ENCODE results near the gene VSIR. TPM values are rescaled to one million over a fixed set of nuclear protein-coding genes. Genes with fewer than 3 reads are reported as not detected.

Gene VSIR
- total RNA-seq, 6 experiments from 2014 or later: 6.1 to 17.1 (median 10.1) TPM

GRCh38 chr10:71734797-71735196 is 38.5 kb downstream of the VSIR start:
- DNase-seq: no peak
- ATAC-seq: no peak
- Histone ChIP-seq H3K4me1 (no peaks in the 10 kb centered on the region), H3K27me3 (no peaks in the 10 kb centered on the region), H3K36me3 (no peaks in the 10 kb centered on the region), H3K27ac (no peak overlapping the region), H3K4me3 (no peak overlapping the region), H3K9me3 (no peaks in the 10 kb centered on the region)
- intact Hi-C loops (cut with DNase I): no loop called here
- no CpG with 5 or more reads among the region's 5 CpGs for WGBS (ENCODE audit: insufficient coverage, low coverage, low lambda C conversion rate, missing lambda C conversion rate)
- TF ChIP-seq CTCF (IDR thresholded peaks at IDR 0.05) (no peak), POLR2A (IDR thresholded peaks at IDR 0.05) (no peak)

DNA sequence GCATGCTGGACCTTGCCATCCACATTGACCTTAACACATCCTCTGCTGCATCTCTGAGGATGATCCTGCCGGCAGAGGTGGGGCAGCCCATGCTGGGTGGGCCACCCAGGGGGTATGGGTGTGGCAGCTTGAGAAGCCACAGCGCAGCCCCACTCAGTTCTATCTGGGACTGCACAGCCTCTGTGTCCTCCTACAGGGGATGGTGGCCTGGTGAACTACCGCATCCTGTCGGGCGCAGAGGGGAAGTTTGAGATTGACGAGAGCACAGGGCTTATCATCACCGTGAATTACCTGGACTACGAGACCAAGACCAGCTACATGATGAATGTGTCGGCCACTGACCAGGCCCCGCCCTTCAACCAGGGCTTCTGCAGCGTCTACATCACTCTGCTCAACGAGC is 41.5 kb downstream of the VSIR start:
- no CpG with 5 or more reads among the region's 12 CpGs for WGBS (ENCODE audit: insufficient coverage, low coverage, low lambda C conversion rate, missing lambda C conversion rate)
- peaks cover 0 to 6% (median 0%) of the 10 kb centered on the region in 4 donors for H3K4me1 ChIP-seq
- no peaks in the 10 kb centered on the region for H3K27me3 ChIP-seq

GRCh38 chr10:71729161-71729636 is 44.1 kb downstream of the VSIR start:
- Histone ChIP-seq H3K36me3 (no peaks in the 10 kb centered on the region), H3K27ac (peak overlapping the region in 2 of 3 donors; percentile 2 to 65), H3K4me3 (no peak overlapping the region), H3K4me1 (peaks cover 0 to 6% (median 0%) of the 10 kb centered on the region in 4 donors), H3K27me3 (no peaks in the 10 kb centered on the region), H3K9me3 (no peaks in the 10 kb centered on the region)
- intact Hi-C loops (cut with DNase I): no loop called here
- WGBS (ENCODE audit: insufficient coverage, low coverage, low lambda C conversion rate, missing lambda C conversion rate): 56% methylated on average over 6 of the region's 10 CpGs
- no peak for TF ChIP-seq POLR2A (IDR thresholded peaks at IDR 0.05)
- no peak for TF ChIP-seq CTCF (IDR thresholded peaks at IDR 0.05)
- peak in 2 of 3 donors; percentile 60 to 73 for DNase-seq
- peak; percentile 40 to 52 (median 47) for ATAC-seq

More for the DNA sequence above, 41.5 kb downstream of the VSIR start:
- ATAC-seq: no peak
- peak in 1 of 3 donors; percentile 42 for DNase-seq
- H3K27ac ChIP-seq: no peak overlapping the region
- TF ChIP-seq POLR2A (IDR thresholded peaks at IDR 0.05): no peak
- no peak for TF ChIP-seq CTCF (IDR thresholded peaks at IDR 0.05)
- H3K9me3 ChIP-seq: no peaks in the 10 kb centered on the region
- intact Hi-C loops (cut with DNase I): no loop called here
- H3K4me3 ChIP-seq: no peak overlapping the region
- no peaks in the 10 kb centered on the region for H3K36me3 ChIP-seq

GRCh38 chr10:71727738-71728737 is 45.3 kb downstream of the VSIR start:
- TF ChIP-seq POLR2A (IDR thresholded peaks at IDR 0.05) (no peak), CTCF (IDR thresholded peaks at IDR 0.05) (no peak)
- WGBS (ENCODE audit: insufficient coverage, low coverage, low lambda C conversion rate, missing lambda C conversion rate): 11% methylated on average over 5 of the region's 8 CpGs
- Histone ChIP-seq H3K27me3 (no peaks in the 10 kb centered on the region), H3K27ac (peak overlapping the region; percentile 50 to 65 (median 56)), H3K36me3 (no peaks in the 10 kb centered on the region), H3K4me1 (peaks cover 0 to 6% (median 0%) of the 10 kb centered on the region in 4 donors), H3K9me3 (no peaks in the 10 kb centered on the region), H3K4me3 (no peak overlapping the region)
- intact Hi-C loops (cut with DNase I): no loop called here
- DNase-seq (peak in 2 of 3 donors; percentile 54 to 62), ATAC-seq (peak; percentile 48 to 64 (median 54))

Measured in right lobe of liver (tissue), 6 donors.